AG08395 (cell line): ENCODE measurements around the gene ANO7.

ENCODE experiments used
- DNase-seq: peaks from one replicate; pipeline ENCODE4 v3.0.0; 2012; ENCODE audit warnings: mixed read lengths, low spot score

Gene ANO7

DNA sequence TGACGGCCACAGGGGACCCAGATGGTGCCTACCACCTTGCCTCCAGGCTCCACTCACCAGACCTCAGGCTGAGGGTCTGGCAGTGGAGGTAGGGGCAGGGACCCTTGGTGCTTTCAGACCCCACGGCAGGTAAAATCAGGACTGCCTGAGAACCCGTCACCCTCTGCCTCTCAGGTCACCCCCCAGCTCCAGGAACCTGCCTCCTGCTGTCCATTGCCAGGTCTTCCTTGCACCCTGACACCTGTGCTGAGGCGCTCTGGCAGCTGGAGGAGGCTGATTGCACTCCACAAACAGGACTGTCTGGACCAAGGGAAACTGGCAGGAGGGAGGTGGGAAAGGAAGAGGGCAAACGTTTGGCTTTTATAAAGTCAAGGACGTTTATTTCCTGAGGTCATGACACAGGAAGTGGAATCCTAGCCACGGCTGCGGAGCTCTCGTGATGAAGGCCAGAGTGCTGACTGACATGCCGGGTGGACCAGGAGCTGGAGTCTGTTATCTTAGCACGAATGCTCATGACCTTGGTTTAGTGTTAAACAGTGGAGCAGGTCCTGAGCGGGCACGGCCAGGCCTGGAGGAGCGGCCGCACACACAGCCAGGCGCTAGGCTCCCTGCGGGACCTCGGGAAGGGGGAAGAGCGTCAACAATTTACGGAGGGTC is 40.5 kb downstream of the ANO7 start:
- no peak for DNase-seq

DNA sequence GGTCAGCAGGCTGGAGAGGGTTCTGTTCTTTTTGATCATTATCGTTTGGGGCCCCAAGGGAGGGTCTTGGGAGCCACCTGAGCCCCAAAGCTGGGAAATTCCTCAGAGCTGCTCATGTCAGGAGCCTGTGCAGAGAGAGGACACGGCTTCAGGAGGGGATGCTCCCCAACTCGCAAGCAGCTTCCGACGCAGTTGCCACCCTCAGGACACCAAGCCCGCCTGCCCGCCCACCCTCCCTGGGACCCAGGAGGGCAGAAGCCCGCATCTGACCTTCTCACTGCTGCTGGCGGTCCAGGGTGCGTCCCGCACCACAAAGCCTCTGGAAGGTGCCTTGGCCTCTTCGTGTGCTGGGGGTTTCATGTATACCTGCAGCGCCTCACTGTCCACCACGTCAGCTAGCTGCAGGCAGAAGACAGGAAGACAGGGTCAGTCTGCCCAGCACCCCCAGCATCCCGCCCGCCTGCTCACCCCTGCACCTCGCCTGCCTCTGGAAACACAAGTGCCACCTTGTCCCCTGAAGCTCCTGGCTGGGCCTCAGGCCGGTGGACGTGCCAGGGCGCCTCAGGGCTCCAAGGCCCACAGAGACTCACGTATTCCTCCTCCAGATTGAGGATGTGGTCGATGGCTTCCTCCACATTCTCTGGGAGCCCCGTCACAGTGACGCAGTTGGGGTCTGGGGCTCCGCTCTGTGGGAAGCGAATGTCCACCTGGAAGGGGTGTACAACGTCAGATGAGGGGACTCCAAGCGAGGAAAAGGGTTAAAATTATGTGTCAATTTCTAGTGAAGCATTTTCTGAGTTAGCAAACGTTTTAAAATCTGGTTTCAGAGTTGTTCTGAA is 41.3 kb downstream of the ANO7 start:
- no peak for DNase-seq

DNA sequence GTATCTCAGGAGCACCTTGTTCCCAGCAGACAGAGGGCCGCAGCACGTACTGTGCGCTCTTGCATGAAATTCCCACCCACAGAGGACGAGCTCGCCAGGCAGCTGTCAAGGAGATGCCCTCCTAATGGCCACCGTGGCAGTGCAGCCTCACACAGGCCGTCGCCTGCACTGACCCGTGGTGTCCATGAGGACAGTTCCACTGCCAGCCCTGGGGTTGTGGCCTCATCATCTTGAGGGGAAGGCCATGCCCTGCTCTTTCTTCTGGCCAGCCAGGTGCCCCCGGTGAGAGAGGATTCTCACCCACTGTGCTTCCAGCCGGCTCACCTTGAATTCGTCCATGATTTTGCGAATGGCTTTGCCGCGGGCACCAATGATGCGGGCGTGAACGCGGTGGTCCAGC is 42.0 kb downstream of the ANO7 start:
- DNase-seq, result no peak

DNA sequence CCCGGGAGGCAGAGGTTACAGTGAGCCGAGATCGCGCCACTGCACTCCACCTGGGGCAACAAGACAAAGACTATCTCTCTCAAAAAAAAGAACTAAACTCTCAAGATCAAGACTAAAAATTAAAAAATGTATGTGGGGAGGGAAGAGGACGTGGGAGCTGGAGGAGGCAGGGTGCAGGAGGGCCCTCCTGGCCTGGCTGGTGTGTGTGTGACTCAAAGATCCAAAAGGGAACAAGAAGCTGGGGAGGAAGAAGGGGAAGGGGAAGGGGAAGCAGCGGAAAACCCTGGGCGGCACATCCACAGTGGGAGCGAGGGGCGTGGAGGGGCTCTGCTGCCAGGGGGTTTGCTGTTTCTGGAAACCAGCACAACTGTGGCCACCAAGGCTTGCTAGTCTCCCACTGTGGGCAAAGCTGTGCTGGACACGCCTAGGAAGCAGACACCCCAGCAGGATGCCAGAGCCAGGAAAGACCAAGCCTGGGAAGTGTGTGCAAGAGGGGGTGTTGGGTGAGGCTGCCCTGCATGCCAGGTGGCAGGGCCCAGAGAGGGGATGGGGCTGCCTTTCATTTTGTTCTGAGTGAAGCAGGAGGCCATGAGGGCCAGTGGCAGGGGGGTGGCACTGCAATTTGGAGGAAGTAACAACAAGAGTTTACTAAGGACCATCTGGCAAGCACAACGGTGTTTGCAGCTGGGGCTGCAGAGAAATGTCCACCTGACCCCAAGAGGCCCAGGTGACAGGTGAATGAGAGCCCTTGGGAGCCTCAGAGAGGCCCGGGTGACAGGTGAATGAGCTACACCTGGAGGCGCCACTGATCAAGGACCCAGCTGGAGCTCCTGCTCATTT is 44.5 kb downstream of the ANO7 start:
- DNase-seq, result no peak

DNA sequence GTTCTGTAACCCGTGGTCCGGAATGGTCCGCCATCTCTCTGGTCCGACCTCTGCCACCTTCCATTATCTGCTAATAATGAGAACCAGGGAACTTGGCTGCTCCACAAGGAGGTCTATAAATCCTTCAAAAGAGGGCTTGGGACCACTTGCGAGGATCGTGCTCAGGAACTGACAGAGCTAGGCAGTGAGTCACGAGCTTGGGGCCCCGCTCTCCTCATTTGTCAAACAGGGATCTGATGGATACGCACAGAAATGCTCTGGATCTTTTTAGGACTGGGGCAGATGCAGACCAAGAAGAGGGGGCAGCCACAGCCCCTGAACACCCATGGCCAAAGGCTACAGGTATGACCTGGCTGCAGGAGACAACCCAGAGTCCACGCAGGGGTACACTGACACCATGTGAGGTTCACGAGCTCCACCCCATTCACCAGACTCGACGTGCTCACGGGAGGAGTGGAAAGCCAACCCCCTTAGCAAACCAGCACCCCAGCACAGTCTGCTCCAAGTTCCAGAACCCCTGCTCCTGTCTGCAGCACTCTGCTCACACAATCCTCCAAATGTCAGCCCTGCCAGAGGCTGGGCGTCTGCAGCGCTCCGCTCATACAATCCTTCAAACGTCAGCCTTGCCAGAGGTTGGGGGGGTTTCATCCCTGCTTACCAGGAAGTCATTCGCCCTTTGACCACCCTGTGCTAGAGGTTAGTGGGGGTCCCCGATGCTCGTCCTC is 45.8 kb downstream of the ANO7 start:
- DNase-seq, result no peak

DNA sequence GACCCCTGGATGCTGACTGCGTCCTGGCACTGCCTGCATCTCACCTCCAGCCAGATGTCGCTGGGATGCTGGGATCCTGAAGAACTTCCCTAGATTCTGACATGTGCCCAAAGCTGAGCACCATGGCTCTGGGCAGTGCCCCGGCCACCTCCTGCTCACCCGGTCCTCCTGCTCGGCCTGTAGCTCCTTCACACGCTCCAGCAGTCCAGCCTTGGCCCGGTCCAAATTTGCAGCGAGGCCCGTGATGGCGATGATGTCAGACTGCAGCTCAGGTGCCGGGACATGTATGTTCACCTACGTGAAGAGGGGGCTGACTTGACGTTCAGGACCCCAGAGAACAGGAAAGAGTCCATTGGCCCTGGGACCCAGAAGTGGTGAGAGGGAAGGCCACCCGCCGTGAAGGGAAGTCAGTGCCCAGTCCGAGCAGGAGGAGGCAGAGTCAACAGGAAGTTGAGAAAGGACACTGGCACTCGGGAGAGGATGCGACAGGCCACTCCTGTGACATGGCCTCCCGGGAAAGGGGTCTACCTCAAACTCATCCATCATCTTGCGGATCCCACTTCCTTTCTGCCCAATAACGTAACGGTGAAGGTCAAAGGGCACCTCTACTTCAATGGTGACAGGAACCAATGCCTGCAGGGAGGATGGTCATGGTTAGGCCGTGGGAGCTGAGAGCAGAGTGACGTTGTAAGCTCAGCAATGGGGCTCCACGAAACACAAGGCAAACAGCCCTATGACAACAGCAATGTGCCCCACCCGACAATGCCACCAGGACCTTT is 46.7 kb downstream of the ANO7 start:
- no peak for DNase-seq

DNA sequence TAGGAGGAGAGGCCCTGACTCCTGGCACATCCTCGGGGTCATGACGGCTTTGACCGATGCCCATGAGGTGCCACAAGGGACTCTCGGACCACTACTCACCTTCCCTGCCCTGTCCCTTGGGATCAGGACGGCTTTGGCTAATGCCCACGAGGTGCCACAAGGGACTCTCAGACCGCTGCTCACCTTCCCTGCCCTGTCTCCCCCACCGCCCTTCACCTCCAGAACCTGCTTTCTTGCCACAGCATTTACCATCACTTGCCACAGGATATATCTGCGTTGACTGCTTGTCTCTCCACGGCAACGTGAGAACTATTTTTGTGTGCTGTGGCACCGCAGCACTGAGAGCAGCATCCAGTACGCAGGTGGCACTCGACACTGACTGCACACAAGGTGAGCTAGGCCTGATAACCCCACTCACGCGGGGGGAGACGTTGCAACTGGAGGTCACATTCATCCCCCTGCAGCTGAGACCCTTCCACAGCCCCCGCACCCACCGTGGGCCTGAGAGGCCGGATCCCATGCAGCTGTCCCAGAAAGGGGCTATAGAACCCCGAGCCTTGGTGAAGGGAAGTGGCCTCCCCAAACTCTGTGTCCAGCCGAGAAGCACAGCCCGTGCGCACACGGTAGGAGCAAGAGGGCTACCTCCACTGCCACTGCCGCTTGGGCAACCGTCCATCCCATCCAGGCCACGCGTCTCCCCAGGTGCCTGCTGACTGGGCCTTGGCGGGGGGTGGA is 47.5 kb downstream of the ANO7 start:
- DNase-seq, result no peak

DNA sequence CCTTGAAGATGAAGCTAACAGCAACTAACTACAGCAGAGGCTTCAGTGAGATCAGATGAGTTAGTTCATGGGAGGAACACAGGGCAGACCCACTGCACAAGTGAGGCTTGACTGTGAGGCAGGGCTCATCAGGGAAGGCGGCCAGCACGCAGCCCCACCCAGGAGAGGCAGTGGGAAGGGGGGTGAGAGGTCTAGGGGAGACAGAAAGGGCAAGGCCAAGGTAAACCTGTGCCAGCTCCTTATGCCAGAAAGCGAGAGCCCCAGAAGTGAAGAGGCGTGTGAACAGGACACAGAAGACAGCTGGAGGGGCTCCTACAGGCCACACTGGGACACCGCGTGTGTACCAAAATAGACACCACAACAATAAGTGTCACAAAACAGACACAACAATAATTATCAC is 48.6 kb downstream of the ANO7 start:
- DNase-seq, result no peak

DNA sequence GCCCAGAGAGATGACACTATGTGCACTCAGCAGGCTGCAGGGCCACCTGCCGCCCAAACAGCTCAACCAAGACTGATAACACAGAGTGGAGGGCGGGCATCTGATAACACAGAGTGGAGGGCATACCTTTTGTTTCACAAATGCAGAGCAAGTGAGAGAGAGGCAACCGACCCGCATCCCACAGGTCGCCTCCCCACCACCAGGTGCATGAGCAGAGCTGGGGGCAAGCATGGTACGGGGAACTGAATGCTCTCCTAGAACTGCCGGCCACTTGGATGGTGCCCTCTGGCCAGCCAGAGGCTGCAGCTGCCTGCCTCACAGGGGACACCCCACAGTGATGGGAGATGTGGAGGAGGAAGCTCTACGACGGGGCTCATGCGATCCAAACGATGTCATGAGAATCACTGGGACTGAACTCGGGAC is 49.5 kb downstream of the ANO7 start:
- no peak for DNase-seq

DNA sequence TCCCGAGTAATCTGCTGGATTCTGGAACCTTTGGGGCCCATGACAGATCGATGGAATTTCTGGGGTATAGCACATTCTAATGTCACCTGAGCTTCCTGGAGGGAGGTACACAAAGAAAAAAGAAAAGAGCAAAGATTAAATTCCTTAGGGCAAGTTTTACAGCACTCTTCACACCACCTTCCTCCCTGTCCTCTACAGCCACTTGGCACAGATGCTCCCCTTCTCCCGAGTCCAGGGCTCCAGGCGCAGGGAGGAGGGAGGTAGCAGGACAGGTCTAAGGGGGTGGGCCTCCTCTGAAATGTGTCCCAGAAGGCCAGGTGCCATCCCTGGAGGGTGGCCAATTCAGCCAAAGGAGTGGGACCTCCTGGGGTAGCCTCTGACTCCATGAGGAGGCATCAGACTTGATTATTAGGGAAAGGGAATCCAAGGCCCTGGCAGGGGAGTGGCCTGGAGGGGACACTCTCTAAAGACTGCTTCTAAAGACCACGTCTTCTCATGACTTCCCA is 50.3 kb downstream of the ANO7 start:
- DNase-seq, result no peak

DNA sequence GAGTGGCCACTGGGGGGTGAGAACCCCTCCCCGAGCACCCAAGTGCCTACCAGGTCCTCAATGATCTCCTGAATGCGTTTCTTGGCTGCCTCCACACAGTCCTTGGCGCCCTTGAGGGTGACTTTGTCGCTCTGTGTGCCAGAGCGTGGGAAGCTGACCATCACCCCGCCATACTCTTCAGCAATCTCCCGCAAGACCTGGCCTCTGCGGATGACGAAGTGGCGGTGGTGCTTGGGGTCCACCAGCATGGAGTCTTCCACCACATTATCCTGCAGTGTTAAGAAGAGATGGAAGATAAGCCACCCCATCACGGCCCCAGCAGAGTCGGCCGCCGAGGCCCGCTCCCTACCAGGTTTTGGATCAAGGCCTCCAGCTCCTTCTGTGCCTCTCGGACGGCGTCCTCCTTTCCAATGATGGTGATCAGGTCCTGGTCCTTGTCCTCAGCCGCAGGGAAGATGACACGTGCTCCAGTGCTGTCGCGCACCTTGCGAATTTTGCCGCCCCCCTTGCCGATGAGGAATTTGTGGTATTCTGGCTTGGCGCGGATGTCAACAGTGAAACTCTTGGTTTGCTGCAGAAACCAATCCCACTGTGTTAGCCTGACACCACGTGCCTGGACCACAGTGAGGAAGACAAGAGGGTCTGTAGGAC is 51.2 kb downstream of the ANO7 start:
- DNase-seq, result no peak

DNA sequence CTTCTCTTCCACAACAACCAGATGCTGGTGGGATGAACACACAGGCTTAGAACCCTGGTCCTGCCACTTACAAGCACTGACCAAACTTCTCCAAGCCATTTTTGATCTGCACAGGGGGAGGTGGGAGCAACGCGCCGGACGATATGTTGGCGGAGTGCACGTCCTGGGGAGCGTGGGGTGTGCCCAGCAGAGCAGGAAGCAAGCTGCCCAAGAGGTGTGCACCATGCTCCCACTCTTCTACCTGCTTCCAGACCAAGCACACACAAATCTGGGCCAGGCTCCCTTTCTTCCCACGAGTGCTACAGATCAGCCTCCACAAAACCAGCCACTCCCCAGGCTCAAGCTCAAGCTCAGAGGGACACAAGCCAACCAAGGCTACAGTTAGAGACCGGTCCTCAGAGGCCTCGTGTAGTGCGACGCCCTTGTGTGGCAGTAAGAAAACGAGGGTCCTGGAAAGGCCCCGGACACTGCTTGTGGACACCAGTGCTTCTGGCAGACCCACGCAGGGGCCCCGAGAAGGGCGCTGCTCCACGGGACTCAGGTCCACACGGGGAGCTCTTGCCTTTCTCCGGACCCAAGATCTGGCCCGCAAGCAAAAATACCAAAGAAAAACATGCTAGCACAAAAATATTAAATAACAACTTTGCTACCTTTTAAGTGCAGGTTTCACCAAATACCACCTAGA is 52.0 kb downstream of the ANO7 start:
- no peak for DNase-seq

DNA sequence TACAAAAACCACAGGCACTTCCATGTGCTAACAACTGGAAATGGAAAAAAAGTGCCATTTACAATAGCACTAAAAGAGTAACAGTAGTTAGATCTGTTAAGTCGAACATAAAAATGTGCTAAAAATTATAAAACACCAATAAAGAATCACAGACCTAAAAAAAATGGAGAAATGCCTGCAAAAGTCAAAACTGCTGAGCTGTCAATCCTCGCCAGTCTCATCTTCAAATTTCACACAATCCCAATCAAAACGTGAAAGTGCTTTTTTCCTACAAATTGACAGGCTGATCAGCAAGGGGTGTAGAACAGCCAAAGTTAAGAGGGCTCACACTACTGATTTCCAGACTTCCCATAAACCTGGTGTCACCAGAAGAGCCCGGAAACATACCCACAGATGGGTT is 53.2 kb downstream of the ANO7 start:
- no peak for DNase-seq

DNA sequence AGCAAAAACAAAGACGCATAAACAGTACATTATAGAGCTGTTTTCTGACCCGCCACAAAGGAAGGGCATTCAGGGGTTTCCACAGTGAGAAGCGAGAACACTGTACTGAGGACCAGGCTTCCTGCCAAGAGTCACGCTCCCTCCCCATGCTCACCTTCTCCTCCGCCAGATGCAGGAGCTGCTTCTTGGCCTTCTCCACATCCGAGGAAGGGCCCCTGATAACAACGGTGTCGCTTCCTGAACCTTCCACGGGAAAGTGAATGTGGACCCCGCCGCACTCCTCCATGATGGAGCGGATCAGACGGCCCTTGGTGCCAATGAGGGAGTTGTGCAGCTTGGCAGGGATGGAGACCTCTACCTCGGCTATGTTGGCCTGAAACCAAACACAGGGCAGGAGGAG is 53.8 kb downstream of the ANO7 start:
- DNase-seq, result no peak

DNA sequence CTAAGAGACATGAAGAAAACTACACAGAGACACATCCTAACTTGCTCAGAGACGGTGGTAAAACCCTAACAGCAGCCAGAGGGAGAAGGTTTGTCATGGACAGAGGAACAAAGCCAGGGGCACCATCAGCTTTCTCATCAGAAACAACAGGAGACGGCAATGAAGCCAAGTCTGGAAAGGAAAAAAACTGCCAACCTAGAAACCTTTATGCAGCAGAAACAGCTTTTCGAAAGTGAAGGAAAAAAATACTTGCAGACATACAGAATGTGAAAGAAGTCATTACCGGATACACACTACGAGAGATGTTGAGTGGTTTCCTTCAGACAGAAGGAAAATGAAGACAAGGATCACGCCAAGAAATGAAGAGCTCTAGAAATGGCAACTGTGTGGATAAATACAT is 55.9 kb downstream of the ANO7 start:
- DNase-seq, result no peak

DNA sequence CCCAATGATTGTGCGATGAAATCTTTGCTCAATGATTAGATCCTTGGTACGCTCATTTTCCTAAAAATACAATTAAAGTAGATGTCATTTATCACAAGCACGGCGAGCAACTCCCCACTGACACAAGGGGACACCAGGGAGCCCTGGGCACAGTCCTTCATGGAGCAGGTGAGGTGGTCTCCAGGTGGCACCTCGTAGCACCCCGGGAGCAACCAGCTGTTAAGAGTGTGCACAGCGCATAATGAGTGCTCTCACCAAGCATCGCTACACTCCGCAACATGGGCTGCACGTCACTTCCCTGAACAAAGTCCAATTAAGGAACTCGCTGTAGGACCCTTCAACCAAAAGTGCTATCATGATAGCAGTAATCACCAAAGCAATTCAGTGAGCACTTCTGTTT is 59.8 kb downstream of the ANO7 start:
- no peak for DNase-seq

DNA sequence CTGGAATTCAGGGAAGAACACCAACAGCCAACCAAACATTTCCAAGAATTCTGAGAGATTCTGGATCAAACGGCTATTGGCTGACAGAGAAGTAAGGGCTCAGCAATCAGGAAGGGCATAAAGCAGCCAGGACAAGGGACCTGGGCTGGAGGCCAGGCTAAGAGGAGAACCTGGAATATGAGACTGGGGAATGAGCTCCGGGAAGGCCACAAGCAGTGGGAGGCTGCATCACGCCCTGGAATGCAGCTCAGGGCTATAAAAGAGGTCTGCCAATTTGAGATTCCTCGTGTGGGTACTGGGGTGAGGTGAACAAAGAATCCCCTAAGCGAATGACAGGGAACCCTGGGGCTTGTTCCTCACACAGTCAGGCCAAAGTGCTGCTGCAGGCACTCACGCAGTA is 60.4 kb downstream of the ANO7 start:
- DNase-seq, result no peak

DNA sequence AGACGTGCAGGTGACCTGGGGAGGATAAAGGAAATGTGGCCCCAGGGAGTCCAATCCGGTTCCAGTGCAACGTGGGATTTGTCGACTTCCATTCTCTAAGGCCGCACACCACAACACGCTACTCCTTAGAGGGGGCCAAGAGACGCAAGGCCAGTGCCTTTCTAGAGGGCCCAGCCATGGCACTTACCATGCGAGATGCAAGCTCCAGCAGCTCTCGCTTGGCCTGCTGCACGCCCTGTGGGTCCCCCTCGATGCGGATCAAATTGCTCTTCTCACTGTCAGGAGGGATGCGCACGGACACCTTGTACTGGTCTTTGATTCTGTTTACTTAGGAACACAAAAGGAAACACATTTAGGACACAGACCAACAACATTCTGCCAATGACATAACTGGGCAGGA is 61.2 kb downstream of the ANO7 start:
- no peak for DNase-seq

DNA sequence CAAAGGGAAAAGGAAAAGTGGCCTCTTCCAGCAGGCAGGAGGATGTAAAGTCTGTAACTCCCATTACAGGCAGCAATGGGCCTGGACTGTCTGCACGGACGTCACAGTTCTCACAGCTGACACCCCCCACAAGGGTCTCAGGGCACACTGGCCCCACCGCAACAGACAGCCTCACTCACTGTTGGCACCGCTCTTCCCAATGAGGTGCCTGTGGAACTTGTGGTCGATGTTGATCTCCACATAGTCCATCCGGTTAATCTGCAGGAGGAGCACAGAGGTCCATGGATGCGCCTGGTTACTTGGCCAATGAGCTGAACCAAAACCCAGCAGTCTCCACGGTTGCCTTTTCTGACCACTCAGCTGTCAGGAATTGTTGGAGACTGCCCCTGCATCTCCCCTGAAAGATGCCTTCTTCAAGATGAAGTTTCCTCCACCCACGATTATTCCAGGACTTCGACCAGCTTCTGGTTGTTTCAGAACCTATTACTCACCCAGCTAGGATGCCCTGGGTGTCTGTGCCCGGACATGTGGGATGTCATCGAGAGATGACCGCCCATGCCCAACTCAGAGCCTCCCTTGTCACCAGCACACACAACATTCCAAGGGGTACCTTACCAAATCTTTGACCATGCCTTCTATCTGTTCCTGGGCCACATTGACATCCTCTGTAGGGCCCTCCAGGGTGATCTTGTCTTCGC is 64.5 kb downstream of the ANO7 start:
- no peak for DNase-seq
